ENCODE measurements around the gene ROR1.

The ROR1 gene

DNA sequence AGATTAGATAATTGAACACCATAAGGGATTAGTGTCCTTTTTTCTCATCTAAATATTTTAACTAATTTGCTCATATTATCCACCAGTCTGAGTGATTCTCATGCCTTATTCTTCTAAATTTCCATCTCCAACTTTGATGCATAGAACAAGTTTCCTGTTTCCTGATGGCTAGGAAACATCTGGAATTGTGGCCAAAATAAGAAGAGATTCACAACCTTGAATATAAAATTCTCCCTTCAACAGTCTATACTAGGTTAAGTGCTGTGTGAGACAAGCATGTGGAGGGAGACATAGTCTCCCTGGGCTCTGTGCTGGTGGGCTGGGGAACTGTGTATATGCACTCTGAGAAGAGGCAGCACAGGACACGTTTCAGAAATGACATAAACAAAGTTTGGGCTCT lies 21.6 kb upstream of the ROR1 start:
- TF ChIP-seq, protein P1, sequence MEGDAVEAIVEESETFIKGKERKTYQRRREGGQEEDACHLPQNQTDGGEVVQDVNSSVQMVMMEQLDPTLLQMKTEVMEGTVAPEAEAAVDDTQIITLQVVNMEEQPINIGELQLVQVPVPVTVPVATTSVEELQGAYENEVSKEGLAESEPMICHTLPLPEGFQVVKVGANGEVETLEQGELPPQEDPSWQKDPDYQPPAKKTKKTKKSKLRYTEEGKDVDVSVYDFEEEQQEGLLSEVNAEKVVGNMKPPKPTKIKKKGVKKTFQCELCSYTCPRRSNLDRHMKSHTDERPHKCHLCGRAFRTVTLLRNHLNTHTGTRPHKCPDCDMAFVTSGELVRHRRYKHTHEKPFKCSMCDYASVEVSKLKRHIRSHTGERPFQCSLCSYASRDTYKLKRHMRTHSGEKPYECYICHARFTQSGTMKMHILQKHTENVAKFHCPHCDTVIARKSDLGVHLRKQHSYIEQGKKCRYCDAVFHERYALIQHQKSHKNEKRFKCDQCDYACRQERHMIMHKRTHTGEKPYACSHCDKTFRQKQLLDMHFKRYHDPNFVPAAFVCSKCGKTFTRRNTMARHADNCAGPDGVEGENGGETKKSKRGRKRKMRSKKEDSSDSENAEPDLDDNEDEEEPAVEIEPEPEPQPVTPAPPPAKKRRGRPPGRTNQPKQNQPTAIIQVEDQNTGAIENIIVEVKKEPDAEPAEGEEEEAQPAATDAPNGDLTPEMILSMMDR (IDR thresholded peaks at IDR 0.05; ENCODE audit: low read depth, low read length) = no peak
- TF ChIP-seq MYC (IDR thresholded peaks at IDR 0.05; ENCODE audit: low read depth, low read length) = no peak
- TF ChIP-seq POLR2A (IDR thresholded peaks at IDR 0.05; ENCODE audit: extremely low read depth, insufficient read length) = no peak
- TF ChIP-seq, protein P2, sequence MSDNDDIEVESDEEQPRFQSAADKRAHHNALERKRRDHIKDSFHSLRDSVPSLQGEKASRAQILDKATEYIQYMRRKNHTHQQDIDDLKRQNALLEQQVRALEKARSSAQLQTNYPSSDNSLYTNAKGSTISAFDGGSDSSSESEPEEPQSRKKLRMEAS (IDR thresholded peaks at IDR 0.05; ENCODE audit: low read depth, low read length) = no peak
- H3K4me3 ChIP-seq (ENCODE audit: low read depth, low read length) = no peak overlapping the region
- no peak for DNase-seq (ENCODE audit: low read depth)

DNA sequence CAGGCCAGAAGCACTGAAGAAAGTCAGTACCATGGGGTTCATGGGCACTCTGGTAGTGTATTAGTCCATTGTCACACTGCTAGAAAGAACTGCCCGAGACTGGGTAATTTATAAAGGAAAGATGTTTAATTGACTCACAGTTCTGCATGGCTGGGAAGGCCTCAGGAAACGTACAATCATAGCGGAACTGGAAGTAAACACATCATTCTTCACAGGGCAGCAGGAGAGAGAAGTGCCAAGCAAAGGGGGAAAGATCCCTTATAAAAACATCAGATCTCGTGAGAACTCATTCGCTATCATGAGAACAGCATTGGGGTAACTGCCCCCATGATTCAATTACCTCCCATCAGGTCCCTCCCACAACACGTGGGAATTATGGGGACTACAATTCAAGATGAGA lies 20.2 kb upstream of the ROR1 start:
- no peak for DNase-seq (ENCODE audit: low read depth)
- no peak overlapping the region for H3K4me3 ChIP-seq (ENCODE audit: low read depth, low read length)
- TF ChIP-seq, protein P2 (IDR thresholded peaks at IDR 0.05; ENCODE audit: low read depth, low read length) = no peak
- TF ChIP-seq, protein P1 (IDR thresholded peaks at IDR 0.05; ENCODE audit: low read depth, low read length) = no peak
- TF ChIP-seq POLR2A (IDR thresholded peaks at IDR 0.05; ENCODE audit: extremely low read depth, insufficient read length) = no peak
- no peak for TF ChIP-seq MYC (IDR thresholded peaks at IDR 0.05; ENCODE audit: low read depth, low read length)

DNA sequence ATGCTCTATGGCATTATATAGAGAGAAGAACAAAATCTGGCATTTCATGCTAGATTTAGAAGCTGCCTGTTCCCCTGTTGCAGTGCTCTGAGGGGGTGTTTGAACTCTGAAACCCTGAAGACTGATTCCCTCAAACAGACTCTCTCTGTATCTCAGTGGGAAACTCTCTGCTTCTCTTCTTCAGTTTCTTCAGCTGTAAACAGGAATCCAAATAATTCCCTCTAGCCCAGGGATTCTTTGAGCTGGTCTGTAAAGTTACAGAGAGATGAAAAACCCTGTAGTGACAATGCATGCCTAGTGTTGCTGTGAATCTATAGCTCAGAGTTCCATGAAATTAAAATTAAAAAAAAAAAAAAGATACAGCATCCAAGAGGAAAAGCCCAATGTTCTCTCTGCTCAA lies 17.0 kb upstream of the ROR1 start:
- H3K4me3 ChIP-seq (ENCODE audit: low read depth, low read length) = no peak overlapping the region
- TF ChIP-seq, protein P1 (IDR thresholded peaks at IDR 0.05; ENCODE audit: low read depth, low read length) = no peak
- TF ChIP-seq MYC (IDR thresholded peaks at IDR 0.05; ENCODE audit: low read depth, low read length) (no peak), POLR2A (IDR thresholded peaks at IDR 0.05; ENCODE audit: extremely low read depth, insufficient read length) (no peak)
- TF ChIP-seq, protein P2 (IDR thresholded peaks at IDR 0.05; ENCODE audit: low read depth, low read length) = no peak
- no peak for DNase-seq (ENCODE audit: low read depth)

DNA sequence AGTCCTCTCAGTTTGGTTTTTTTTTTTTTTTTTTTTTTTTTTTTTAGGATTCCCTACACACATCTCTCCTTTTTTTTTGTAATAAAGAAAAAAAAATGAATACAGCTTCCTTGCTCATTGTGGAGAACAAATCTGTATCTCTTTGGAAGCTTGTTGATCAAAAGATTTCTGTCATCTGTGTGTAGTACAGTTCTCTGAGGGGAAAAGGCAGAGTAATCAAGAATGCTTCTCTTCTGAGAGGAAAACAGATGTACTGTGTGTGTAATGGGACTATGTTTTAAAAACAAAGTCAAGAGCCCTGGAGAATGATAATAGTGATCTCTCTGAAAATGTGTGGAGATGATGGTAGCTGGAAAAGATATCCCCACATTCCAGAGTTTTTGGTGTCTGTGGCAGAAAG lies 16.5 kb upstream of the ROR1 start:
- no peak for DNase-seq (ENCODE audit: low read depth)
- no peak overlapping the region for H3K4me3 ChIP-seq (ENCODE audit: low read depth, low read length)
- TF ChIP-seq, protein P2 (IDR thresholded peaks at IDR 0.05; ENCODE audit: low read depth, low read length) = no peak
- no peak for TF ChIP-seq POLR2A (IDR thresholded peaks at IDR 0.05; ENCODE audit: extremely low read depth, insufficient read length)
- no peak for TF ChIP-seq MYC (IDR thresholded peaks at IDR 0.05; ENCODE audit: low read depth, low read length)
- TF ChIP-seq, protein P1 (IDR thresholded peaks at IDR 0.05; ENCODE audit: low read depth, low read length) = no peak

DNA sequence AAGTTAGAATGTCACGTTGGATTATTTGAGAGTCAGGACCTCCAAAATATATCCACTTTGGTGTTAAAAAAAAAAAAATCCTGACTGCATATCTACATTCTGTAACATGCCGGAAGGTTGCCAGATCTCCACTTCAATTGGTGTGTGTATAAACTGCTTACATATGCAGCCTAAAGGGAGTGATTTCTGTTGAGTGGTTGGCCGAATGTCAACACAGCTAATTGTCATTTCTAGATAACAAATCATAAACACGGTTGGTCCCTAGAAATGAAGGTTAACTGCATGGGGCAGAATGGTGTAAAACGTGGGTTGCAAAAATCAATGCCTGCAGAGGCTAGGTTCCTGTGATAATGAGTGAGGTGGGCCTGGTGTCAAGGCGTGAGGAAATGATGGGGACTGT lies 15.0 kb upstream of the ROR1 start:
- TF ChIP-seq, protein P2 (IDR thresholded peaks at IDR 0.05; ENCODE audit: low read depth, low read length) = no peak
- no peak for TF ChIP-seq POLR2A (IDR thresholded peaks at IDR 0.05; ENCODE audit: extremely low read depth, insufficient read length)
- TF ChIP-seq, protein P1 (IDR thresholded peaks at IDR 0.05; ENCODE audit: low read depth, low read length) = no peak
- no peak for TF ChIP-seq MYC (IDR thresholded peaks at IDR 0.05; ENCODE audit: low read depth, low read length)
- no peak for DNase-seq (ENCODE audit: low read depth)
- H3K4me3 ChIP-seq (ENCODE audit: low read depth, low read length) = no peak overlapping the region

DNA sequence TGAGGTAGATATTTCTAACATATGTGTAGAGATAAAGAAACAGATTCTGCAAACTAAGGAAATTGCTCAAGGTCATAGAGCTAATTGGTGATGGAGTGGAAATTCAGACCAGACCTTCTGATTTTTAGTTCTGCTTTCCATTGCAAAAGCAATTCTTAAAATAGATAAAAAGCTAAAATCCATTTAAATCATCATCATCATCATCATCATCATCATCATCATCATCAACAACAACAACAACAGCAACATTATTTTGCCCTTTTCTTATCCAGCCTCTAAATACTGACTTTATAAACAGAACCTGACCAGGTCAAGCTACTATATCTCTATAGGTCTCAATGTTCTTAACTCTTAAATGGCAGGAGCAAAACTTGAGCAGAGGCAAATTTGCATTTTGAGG lies 14.0 kb upstream of the ROR1 start:
- no peak overlapping the region for H3K4me3 ChIP-seq (ENCODE audit: low read depth, low read length)
- TF ChIP-seq MYC (IDR thresholded peaks at IDR 0.05; ENCODE audit: low read depth, low read length) (no peak), POLR2A (IDR thresholded peaks at IDR 0.05; ENCODE audit: extremely low read depth, insufficient read length) (no peak)
- TF ChIP-seq, protein P1 (IDR thresholded peaks at IDR 0.05; ENCODE audit: low read depth, low read length) = no peak
- TF ChIP-seq, protein P2 (IDR thresholded peaks at IDR 0.05; ENCODE audit: low read depth, low read length) = no peak
- no peak for DNase-seq (ENCODE audit: low read depth)
